ENCODE results near the gene RAB11FIP4.
A peak's percentile ranks its signal among the peaks of the same experiment; 100 is the strongest.

The RAB11FIP4 gene

DNA sequence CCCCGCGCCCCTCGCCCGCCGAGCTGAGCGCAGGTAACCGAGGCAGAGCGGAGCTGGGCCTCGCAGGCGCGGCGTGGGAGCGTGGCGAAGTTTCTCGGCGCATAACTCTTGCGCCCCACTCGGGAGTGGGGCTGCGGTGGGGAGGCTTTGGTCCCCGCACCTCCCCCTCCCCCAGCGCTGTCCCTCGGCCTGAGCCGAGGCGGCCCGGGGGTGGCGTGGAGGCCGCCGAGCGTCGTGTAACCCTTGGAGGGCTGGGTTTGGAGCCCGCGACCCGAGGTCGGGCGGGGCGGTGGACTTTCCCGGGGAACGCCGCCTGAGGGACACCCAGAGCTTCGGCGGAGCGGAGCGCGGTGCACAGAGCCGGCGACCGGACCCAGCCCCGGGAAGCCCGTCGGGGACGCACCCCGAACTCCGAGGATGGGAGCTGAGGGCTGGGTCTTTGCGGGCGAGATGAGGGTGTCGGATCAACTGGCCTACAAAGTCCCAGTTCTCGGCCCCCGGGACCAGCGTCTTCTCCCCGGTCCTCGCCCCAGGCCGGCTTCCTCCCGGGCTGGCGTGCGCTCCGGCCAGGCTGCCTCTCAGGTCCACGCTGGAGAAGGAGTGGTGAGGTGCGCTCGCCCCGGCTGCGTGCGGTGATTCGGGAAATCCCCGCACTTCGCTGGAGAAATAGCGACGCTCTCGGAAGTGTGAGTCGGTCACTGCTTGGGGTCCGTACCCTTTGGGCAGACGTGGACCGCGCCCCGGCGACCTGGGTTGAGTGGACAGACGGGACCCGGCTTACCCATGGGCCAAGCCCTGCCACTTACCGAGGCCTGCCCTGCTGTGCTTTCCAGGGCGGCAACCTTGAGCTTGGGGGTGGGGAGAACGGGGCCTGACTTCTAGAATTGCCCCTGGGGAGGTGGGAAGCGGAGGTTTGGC is 168.4 kb downstream of the RAB11FIP4 start:
- peaks cover 9% of the 10 kb centered on the region for H3K27me3 Mint-ChIP-seq
- H3K27ac Mint-ChIP-seq: peak overlapping the region; percentile 3
- no peaks in the 10 kb centered on the region for H3K9me3 Mint-ChIP-seq
- H3K36me3 Mint-ChIP-seq (ENCODE audit: low read depth): no peaks in the 10 kb centered on the region
- H3K4me1 Mint-ChIP-seq (ENCODE audit: low read depth): peaks cover 19% of the 10 kb centered on the region
- peak overlapping the region; percentile 36 for H3K4me3 Mint-ChIP-seq

- Mint-ChIP-seq H3K4me1 (ENCODE audit: low read depth) (peaks cover 19% of the 10 kb centered on the region), H3K4me3 (peak overlapping the region; percentile 36), H3K27ac (peak overlapping the region; percentile 3), H3K27me3 (peaks cover 9% of the 10 kb centered on the region), H3K36me3 (ENCODE audit: low read depth) (no peaks in the 10 kb centered on the region), H3K9me3 (no peaks in the 10 kb centered on the region)
Measured at GRCh38 chr17:31560616-31561235, 169.3 kb downstream of the RAB11FIP4 start.

DNA sequence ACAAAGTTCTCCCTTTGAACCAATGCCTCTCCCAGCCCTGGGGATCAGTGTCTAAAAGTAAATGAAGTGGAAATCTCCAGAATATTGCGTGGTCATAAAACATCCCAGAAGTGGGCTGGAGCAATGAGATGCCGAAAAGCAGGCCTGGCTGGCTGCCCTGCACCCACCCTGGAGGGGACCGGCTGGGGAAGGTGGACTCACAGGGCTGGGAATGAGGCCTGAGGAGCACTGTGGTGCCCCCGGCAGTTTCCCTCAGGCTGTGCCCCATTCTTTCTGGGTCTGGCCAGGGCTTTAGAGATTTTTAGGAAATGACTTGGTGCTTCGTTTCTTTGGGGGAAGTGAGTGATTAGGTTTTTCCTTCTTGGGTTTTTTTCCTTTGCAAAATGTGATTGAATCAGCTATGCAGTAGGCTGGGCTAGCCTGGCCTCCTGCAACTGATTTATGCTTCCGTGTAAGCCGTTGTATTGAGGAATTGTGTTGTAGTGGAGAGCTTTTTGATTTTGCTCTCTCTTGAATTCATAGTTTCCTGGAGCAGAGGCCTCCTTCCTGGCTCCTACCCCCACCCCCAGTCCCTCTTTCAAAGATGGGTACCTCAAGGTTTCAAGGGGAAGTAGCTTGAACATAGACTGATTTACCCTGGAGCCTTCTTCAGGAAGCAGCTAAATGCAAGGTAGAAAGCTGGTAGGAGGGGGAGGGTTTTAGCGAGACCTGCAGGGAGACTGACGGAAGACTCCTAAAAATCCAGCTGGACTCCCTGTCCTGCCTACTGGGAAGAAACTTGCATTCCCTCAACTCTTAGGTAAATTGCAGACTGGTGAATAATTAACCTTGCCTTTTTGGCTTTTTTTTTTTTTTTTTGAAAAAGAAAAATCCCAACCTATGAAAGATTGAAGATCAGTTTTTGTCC is 170.2 kb downstream of the RAB11FIP4 start:
- Mint-ChIP-seq H3K27ac (peak overlapping the region; percentile 32), H3K9me3 (no peaks in the 10 kb centered on the region), H3K27me3 (peaks cover 9% of the 10 kb centered on the region), H3K4me3 (peak overlapping the region; percentile 52), H3K36me3 (ENCODE audit: low read depth) (no peaks in the 10 kb centered on the region), H3K4me1 (ENCODE audit: low read depth) (peaks cover 19% of the 10 kb centered on the region)

DNA sequence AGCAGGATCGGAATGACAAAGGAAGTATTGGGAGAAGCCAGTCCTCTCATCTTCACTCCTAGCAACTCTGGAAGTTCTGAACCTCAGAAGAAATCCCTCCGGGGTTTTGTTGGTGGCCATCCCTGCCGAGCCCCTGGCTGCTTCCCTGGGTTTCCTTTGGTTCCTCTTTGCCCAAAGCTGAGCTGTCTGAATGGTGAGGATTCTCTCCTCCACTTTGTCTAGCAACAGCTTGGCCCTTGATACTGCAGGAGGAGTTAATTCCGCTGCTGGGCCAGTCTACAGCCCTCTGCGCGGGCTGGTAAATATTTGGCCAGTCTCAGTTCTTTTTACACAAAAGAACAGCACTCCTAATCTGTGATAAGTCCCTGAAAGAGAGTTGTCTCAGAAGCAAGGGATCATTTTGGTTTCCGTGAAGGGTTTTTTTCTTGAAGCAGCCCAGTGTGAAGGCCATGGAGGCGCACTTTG is 170.9 kb downstream of the RAB11FIP4 start:
- Mint-ChIP-seq H3K27me3 (peaks cover 9% of the 10 kb centered on the region), H3K4me3 (no peak overlapping the region), H3K27ac (peak overlapping the region; percentile 11), H3K4me1 (ENCODE audit: low read depth) (peaks cover 19% of the 10 kb centered on the region), H3K9me3 (no peaks in the 10 kb centered on the region), H3K36me3 (ENCODE audit: low read depth) (no peaks in the 10 kb centered on the region)

DNA sequence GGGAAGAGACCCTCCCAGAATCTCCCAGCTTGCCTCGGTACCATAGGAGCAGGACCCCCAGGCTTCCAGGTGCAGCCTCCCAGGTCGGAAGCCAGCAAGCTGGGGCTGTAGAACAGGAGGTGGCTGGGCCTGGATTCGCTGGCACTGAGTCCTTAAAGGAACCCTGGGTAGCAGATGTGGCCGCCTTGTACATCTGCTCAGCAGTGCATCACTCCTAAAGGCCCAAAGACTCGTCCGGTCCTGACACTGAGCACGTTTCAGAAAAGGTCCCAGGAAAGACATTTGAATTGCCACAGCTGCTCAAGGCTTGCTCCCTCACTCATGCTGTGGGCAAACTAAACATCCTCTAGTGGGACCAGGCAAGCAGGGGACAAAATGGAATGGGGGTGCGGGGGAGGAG is 172.8 kb downstream of the RAB11FIP4 start:
- no peak overlapping the region for H3K27ac Mint-ChIP-seq
- H3K4me1 Mint-ChIP-seq (ENCODE audit: low read depth): peaks cover 19% of the 10 kb centered on the region
- no peaks in the 10 kb centered on the region for H3K36me3 Mint-ChIP-seq (ENCODE audit: low read depth)
- no peak overlapping the region for H3K4me3 Mint-ChIP-seq
- H3K9me3 Mint-ChIP-seq: no peaks in the 10 kb centered on the region
- H3K27me3 Mint-ChIP-seq: peaks cover 9% of the 10 kb centered on the region

- Mint-ChIP-seq H3K9me3 (no peaks in the 10 kb centered on the region), H3K27ac (no peak overlapping the region), H3K36me3 (ENCODE audit: low read depth) (no peaks in the 10 kb centered on the region), H3K27me3 (peaks cover 9% of the 10 kb centered on the region), H3K4me1 (ENCODE audit: low read depth) (peaks cover 19% of the 10 kb centered on the region), H3K4me3 (no peak overlapping the region)
Measured at GRCh38 chr17:31564883-31565301, 173.4 kb downstream of the RAB11FIP4 start.

GRCh38 chr17:31565652-31566051 is 174.2 kb downstream of the RAB11FIP4 start:
- no peak overlapping the region for H3K4me3 Mint-ChIP-seq
- peaks cover 16% of the 10 kb centered on the region for H3K4me1 Mint-ChIP-seq (ENCODE audit: low read depth)
- H3K27me3 Mint-ChIP-seq: peaks cover 3% of the 10 kb centered on the region
- H3K27ac Mint-ChIP-seq: no peak overlapping the region
- no peaks in the 10 kb centered on the region for H3K9me3 Mint-ChIP-seq
- H3K36me3 Mint-ChIP-seq (ENCODE audit: low read depth): no peaks in the 10 kb centered on the region

DNA sequence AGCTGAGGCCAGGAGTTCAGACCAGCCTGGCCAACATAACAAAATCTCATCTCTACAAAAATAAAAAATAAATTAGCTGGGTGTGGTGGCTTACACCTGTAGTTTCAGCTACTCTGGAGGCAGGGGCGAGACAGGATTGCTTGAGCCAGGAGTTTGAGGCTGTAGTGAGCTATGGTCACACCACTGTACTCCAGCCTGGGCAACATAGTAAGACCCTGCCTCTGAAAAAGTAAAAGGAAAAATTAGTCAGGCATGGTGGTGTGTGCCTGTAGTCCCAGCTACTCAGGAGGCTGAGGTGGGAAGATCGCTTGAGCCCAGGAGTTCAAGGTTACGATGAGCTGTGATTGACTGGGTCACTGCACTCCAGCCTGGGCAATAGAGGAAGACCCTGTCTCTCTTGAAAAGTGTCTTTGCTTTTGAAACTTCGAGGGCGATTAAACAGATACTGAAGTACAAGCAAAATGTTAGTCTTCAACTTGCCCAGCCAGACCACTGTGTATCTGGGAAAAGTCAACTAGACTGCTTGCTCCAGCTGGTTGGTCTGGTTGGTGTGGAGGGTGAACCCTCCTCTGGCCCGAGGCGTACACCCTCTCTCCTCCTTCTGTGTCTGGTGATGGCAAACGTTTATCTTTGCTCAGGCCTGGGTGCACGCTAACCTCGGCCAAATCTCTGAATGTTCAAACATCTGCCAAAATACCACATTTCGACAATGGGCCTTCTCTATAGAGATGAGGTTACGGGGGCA is 174.9 kb downstream of the RAB11FIP4 start:
- H3K36me3 Mint-ChIP-seq (ENCODE audit: low read depth): no peaks in the 10 kb centered on the region
- no peaks in the 10 kb centered on the region for H3K9me3 Mint-ChIP-seq
- peaks cover 8% of the 10 kb centered on the region for H3K4me1 Mint-ChIP-seq (ENCODE audit: low read depth)
- no peak overlapping the region for H3K27ac Mint-ChIP-seq
- H3K4me3 Mint-ChIP-seq: no peak overlapping the region
- H3K27me3 Mint-ChIP-seq: no peaks in the 10 kb centered on the region

- no peaks in the 10 kb centered on the region for H3K27me3 Mint-ChIP-seq
- no peak overlapping the region for H3K4me3 Mint-ChIP-seq
- H3K36me3 Mint-ChIP-seq (ENCODE audit: low read depth): no peaks in the 10 kb centered on the region
- H3K27ac Mint-ChIP-seq: no peak overlapping the region
- H3K9me3 Mint-ChIP-seq: no peaks in the 10 kb centered on the region
- peaks cover 3% of the 10 kb centered on the region for H3K4me1 Mint-ChIP-seq (ENCODE audit: low read depth)
Measured at GRCh38 chr17:31566992-31567373, 175.5 kb downstream of the RAB11FIP4 start.

- H3K27ac Mint-ChIP-seq: no peak overlapping the region
- H3K9me3 Mint-ChIP-seq: no peaks in the 10 kb centered on the region
- no peak overlapping the region for H3K4me3 Mint-ChIP-seq
- no peaks in the 10 kb centered on the region for H3K4me1 Mint-ChIP-seq (ENCODE audit: low read depth)
- no peaks in the 10 kb centered on the region for H3K27me3 Mint-ChIP-seq
- H3K36me3 Mint-ChIP-seq (ENCODE audit: low read depth): no peaks in the 10 kb centered on the region
Measured at GRCh38 chr17:31568121-31568520, 176.6 kb downstream of the RAB11FIP4 start.

- H3K27me3 Mint-ChIP-seq: no peaks in the 10 kb centered on the region
- no peaks in the 10 kb centered on the region for H3K9me3 Mint-ChIP-seq
- H3K4me1 Mint-ChIP-seq (ENCODE audit: low read depth): no peaks in the 10 kb centered on the region
- H3K4me3 Mint-ChIP-seq: no peak overlapping the region
- no peaks in the 10 kb centered on the region for H3K36me3 Mint-ChIP-seq (ENCODE audit: low read depth)
- H3K27ac Mint-ChIP-seq: no peak overlapping the region
Measured at GRCh38 chr17:31568539-31568938, 177.1 kb downstream of the RAB11FIP4 start.

- no peaks in the 10 kb centered on the region for H3K9me3 Mint-ChIP-seq
- H3K27ac Mint-ChIP-seq: no peak overlapping the region
- H3K36me3 Mint-ChIP-seq (ENCODE audit: low read depth): no peaks in the 10 kb centered on the region
- H3K4me3 Mint-ChIP-seq: no peak overlapping the region
- no peaks in the 10 kb centered on the region for H3K4me1 Mint-ChIP-seq (ENCODE audit: low read depth)
- no peaks in the 10 kb centered on the region for H3K27me3 Mint-ChIP-seq
Measured at GRCh38 chr17:31570231-31570630, 178.8 kb downstream of the RAB11FIP4 start.

- Mint-ChIP-seq H3K9me3 (no peaks in the 10 kb centered on the region), H3K4me3 (no peak overlapping the region), H3K27me3 (no peaks in the 10 kb centered on the region), H3K27ac (no peak overlapping the region), H3K4me1 (ENCODE audit: low read depth) (no peaks in the 10 kb centered on the region), H3K36me3 (ENCODE audit: low read depth) (no peaks in the 10 kb centered on the region)
Measured at GRCh38 chr17:31570951-31571892, 179.7 kb downstream of the RAB11FIP4 start.

Measured in stimulated activated naive CD8-positive, alpha-beta T cell treated with anti-CD3 and anti-CD28 coated beads, Interleukin-15, Interleukin-2, amounts not matched to agents 100 ng/mL and 50 ng/mL, for 24 hours (primary cell).